ENCODE results near the gene CCDC97. TPM values are rescaled to one million over a fixed set of nuclear protein-coding genes. Genes with fewer than 3 reads are reported as not detected.
"Not testable (repeated sequence)": the region's sequence is repeated elsewhere in the genome, so short reads cannot be mapped to it uniquely, and the experiment has no call there.

CCDC97 gene
- total RNA-seq, 1 donor, result 29.1 TPM

DNA sequence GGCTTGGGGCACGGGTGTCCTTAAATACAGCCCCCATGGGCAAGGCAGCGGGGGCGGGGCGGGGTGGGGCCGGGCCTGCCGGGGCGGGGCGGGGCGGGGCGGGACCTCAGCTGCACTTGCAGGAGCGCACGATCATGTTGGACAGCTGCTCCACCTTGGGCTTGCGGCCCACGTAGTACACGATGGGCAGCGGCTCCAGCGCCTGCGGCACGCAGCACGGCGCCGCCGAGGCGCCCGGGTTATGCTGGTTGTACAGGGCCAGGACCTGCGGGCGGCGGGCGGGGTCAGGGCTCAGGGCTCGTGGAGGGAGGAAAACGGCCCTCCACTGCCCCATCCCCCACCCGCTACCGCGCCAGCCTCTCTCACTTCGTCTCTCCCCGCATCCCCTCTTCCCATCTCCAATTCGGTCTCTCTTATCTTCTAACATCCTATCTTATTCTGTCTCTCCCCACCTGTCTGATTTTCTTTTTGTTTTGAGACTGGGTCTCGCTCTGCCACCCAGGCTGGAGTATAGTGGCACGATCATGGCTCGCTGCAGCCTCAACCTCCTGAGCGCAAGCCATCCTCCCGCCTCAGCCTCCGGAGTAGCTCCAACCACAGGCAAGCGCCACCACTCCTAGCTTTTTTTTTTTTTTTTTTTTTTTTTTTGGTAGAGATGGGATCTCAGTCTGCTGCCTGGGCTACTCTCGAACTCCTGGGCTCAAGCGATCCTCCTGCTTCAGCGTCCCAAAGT, 21.1 kb downstream of the CCDC97 start:
- no peak for DNase-seq (ENCODE audit: low read depth in 2 of 3, low spot score in 2 of 3)

- no peak for DNase-seq (ENCODE audit: low read depth in 2 of 3, low spot score in 2 of 3)
Measured at GRCh38 chr19:41332000-41332399, 22.0 kb downstream of the CCDC97 start.

GRCh38 chr19:41332468-41332867, 22.5 kb downstream of the CCDC97 start:
- DNase-seq (ENCODE audit: low read depth in 2 of 3, low spot score in 2 of 3), result no peak

DNA sequence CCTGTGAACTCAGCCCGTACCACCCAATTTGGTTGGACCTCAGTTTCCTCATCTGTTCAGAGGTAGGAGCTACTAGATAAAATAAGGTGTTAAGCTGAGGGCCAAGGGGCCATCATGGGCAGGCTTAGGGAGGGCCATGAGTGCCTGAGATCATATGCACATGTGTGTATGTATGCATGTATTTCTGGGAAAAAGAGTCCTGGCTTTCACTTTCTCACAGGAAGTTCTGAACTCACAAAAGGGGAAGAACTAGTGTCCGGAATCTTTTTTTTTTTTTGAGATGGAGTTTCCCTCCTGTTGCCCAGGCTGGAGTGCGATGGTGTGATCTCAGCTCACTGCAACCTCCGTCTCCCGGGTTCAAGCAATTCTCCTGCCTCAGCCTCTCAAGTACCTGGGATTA, 24.8 kb downstream of the CCDC97 start:
- peak in 2 of 3 donors; percentile 51 to 57 for DNase-seq (ENCODE audit: low read depth in 2 of 3, low spot score in 2 of 3)

DNA sequence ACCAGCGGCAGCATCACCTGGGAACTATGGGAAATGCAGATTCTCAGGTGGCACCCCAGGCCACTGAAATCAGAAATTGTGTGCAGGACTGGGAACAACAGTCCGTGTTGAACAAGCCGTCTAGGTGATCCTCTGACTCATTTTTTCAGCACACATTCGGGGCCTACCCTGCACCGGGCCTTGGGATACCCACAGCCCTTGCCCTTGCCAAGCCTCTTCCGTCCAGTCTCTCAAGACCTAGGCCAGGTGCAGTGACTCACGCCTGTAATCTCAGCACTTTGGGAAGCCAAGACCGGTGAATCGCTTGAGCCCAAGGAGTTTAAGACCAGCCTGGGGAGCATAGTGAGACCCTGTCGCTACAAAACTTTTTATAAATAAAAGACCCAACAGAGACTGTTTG, 25.5 kb downstream of the CCDC97 start:
- no peak for DNase-seq (ENCODE audit: low read depth in 2 of 3, low spot score in 2 of 3)

DNA sequence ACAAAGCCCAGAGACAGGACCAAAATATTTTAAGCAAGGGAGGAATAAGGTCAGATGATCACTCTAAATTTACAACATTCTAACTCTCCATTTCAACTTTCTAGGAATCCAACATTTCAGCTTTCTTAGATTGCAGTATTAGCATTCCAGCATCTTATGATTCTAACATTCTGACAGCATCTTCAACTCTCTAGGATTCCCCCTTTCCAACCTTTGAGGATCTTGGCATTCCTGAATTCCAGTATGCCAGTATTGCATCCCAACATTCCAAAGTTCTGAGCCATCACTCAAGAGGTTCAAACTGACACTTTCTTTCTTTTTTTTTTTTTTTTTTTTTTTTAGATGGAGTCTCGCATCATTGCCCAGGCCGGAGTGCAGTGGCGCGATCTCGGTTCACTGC, 30.0 kb downstream of the CCDC97 start:
- DNase-seq (ENCODE audit: low read depth in 2 of 3, low spot score in 2 of 3), result no peak

GRCh38 chr19:41341669-41342490, 31.9 kb downstream of the CCDC97 start:
- DNase-seq (ENCODE audit: low read depth in 2 of 3, low spot score in 2 of 3), result no peak

- DNase-seq (ENCODE audit: low read depth in 2 of 3, low spot score in 2 of 3), result no peak
Measured at GRCh38 chr19:41344162-41344561, 34.2 kb downstream of the CCDC97 start.

DNA sequence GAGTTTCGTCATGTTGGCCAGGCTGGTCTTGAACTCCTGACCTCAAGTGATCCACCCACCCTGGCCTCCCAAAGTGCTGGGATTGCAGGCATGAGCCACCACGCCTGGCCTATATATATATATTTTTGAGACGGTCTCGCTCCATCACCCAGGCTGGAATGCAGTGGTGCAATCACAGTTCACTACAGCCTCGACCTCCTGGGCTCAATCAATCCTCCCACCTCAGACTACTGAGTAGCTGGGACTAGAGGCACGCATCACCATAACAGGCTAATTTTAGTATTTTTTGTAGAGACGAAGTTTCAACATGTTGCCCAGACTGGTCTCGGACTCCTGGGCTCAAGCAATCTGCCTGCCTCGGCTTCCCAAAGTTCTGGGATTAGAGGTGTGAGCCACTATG, 36.9 kb downstream of the CCDC97 start:
- DNase-seq (ENCODE audit: low read depth in 2 of 3, low spot score in 2 of 3), result not testable (repeated sequence)

DNA sequence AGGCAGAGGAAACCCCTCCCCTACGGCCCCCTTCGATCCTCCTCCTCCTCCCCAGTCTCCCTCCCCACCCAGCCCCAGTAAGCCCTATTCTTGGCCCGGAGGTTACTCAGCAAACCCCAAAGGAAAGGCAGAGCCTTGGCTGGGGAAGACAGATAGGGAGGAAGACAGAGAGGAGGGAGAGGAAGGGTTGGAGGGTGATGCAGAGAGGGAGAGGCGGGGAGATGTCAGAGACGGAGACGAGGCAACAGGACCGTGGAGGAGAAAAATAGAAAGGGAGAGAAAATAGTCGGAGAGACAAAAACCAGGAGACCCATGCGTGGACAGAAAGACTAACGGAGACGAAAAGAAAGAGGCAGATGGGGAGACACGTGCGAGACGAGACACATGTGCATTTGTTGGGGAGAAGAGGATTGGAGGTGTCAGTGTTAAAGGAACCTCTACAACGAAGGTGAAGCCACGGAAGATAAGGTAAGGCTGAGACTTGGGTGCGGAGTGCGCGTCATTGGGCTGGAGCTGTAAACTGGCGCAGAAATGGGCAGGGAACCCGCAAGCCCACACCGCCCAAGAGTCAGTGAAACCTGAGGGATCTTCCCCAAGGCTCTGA, 40.9 kb downstream of the CCDC97 start:
- DNase-seq (ENCODE audit: low read depth in 2 of 3, low spot score in 2 of 3), result peak in 2 of 3 donors; percentile 53 to 68

GRCh38 chr19:41351339-41352245, 41.6 kb downstream of the CCDC97 start:
- DNase-seq (ENCODE audit: low read depth in 2 of 3, low spot score in 2 of 3), result peak; percentile 74 to 92 (median 90)

DNA sequence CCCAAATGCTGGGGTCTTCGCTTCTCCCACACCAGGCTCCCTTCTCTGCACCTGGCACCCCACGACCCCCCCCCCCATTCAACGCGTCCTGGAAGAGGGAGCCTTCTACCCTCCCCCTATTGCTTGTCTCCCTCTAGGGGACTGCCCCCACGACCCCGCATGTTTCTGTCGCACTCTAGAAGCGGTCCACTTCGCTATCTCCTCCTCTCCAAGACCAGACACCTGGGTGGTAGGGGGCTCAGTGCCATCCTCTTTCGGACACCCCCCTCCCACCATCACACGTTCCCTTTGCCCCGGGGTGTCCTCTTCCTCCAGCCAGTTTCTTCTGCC, 42.3 kb downstream of the CCDC97 start:
- no peak for DNase-seq (ENCODE audit: low read depth in 2 of 3, low spot score in 2 of 3)

DNA sequence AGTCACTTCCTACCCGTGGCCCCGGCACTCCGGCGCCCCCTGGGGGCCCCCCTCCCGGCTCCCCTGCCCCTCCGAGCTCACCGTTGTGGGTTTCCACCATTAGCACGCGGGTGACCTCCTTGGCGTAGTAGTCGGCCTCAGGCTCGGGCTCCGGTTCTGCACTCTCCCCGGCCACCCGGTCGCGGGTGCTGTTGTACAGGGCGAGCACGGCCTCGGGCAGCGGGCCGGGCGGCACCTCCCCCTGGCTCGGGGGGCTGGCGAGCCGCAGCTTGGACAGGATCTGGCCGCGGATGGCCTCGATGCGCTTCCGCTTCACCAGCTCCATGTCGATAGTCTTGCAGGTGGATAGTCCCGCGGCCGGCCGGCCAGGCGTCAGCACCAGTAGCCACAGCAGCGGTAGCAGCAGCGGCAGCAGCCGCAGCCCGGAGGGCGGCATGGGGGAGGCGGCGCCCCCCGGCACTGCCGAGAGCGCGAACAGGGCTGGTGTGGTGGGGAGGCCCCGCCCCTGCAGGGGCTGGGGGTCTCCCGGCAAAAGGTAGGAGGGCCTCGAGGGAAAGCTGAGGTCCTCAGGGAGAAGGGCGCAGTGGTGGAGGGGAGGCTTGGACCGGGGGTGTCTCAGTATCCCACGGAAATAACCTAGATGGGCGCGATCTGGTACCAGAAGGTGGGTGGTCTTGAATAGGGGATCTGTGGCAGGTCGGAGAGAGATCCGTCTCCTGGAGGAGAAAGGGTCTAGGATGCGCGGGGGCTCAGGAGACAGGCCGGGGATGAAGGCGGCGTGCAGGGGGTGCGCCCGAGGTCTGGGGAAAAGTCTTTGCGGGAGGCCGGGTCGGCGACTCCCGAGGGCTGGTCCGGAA, 42.9 kb downstream of the CCDC97 start:
- peak in 2 of 3 donors; percentile 74 to 79 for DNase-seq (ENCODE audit: low read depth in 2 of 3, low spot score in 2 of 3)

DNA sequence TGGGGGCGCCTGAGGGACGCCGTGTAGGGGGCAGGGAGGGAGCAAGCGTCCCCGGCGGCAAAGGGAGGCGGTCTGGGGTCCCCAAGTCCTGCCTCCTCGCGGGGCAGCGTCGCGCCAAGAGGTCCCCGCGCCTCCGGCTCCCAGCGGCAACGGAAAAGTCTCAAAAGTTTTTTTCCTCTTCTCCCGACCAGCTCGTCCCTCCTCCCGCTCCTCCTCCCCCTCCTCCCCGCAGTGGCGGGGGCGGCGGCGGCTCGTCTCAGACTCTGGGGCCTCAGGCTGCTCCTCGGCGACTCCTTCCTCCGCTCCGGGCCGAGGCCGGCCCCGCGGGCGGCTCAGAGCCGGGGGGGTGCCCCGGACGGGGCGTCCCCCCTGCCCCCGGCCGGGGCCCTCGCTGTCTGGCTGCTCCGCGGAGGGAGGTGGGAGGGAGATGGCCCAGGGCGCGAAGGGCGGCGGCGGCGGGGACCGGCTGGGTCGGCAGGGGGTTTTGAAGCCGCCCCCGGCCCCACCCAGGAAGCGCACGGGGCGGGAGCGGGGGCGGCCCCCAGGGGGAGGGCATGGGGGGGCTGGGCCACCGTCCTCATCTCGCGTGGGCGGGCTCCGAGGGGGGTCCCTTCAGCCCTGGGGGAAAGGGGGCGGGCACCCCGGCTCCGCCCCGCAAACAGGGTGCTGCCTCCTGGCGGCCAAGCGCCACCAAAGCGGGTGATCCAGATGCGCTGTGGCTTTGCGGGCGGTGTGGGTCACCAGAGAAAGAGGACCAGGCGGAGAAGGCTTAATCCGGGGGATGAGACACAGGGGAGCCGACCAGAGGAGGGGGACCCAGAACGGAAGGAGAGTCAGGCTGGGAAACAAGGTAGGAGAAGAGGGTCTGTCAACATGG, 43.7 kb downstream of the CCDC97 start, which contains the start of gene TGFB1:
Gene TGFB1 (minus strand): TSS at position 457 of the 877 bp plus-strand sequence. CDS start 878 bp downstream, outside the sequence.
- DNase-seq (ENCODE audit: low read depth in 2 of 3, low spot score in 2 of 3), result peak; percentile 83 to 92 (median 87)

DNA sequence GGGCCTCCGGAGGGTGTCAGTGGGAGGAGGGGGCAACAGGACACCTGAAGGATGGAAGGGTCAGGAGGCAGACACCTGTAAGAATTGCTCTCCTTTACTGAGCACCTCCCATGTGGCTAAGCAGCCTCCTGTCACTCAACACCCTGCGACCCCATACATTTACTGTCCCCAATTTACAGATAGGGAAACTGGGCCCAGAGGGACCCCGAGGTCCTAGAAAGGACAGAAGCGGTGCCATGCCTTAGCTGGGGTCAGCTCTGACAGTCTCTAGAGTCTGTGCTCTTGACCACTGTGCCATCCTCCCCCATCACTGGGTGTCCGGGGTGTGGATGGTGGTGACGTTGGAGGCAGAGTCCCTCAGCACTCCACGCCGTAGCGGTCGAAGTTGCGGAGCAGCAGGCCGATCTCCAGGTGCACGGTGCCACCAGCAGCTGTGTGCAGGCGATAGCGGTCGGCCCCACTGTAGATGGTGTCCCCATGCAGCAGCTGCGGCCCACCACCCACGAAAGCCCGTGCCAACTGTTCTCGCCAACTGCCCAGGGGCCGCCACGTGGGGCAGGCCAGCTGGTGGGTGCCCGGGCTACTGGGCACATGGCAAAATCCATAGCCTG, 44.5 kb downstream of the CCDC97 start:
- no peak for DNase-seq (ENCODE audit: low read depth in 2 of 3, low spot score in 2 of 3)

GRCh38 chr19:41355035-41355434, 45.1 kb downstream of the CCDC97 start:
- DNase-seq (ENCODE audit: low read depth in 2 of 3, low spot score in 2 of 3), result no peak

- DNase-seq (ENCODE audit: low read depth in 2 of 3, low spot score in 2 of 3), result no peak
Measured at GRCh38 chr19:41355802-41356201, 45.8 kb downstream of the CCDC97 start.

Data from hematopoietic multipotent progenitor cell (in vitro differentiated cells).